Fibroblast of skin of left quadriceps (primary cell): ENCODE results near the gene PLAAT1.
A peak's percentile ranks its signal among the peaks of the same experiment; 100 is the strongest.

Experiments
- DNase-seq, 2 experiments: peaks; one replicate each; pipeline ENCODE4 v3.0.0-alpha.2; 2013; ENCODE audit warnings: low read depth in 2 of 2

PLAAT1 gene

GRCh38 chr3:193240850-193241706 lies at the start of gene PLAAT1:
Gene PLAAT1 (plus strand): TSS chr3:193241222. CDS start chr3:193255651, 14,429 bp downstream.
- peak; percentile 46 to 54 for DNase-seq

DNA sequence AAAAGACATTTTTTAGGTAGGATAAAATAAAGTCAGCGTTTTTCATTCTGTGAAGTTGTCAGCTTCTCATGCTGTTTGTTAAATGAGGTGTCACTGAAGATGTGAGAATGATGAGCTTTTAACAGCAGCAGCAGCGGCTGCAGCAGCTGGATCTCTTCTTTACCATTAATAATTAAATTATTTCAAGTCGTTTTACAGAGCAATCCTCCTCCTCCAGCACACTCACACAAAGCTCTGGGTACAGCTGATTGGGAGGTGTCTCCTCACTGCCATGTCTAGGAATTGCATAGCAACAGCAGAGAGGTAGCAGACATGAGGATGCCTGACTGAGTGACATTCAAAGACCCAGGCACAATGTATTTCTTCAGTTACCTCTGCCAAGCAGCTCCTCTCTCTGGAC lies 46.7 kb upstream of the PLAAT1 start:
- no peak for DNase-seq

- no peak for DNase-seq
These were observed 44.3 kb upstream of the PLAAT1 start for GRCh38 chr3:193196746-193197145.

- no peak for DNase-seq
These were observed 33.4 kb upstream of the PLAAT1 start for GRCh38 chr3:193207290-193208273.

DNA sequence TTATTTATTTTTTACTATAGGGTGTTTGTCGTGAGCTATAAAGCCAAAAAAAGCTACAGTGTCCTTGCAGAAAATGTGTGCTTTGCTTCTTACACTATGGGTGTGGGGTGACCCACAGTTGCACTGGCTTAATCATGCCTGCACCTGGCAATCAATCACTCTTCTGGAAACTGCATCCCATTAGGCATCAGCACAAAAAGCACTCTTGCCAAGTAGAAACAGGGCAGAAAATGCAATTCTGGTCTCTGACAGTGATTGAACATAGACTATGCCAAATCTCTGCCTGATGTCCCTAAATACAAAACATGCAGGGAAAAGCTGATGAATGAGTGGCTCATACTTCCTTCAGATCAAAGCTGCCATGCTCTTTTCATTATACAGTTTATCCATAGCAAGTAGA lies 30.4 kb upstream of the PLAAT1 start:
- no peak for DNase-seq

DNA sequence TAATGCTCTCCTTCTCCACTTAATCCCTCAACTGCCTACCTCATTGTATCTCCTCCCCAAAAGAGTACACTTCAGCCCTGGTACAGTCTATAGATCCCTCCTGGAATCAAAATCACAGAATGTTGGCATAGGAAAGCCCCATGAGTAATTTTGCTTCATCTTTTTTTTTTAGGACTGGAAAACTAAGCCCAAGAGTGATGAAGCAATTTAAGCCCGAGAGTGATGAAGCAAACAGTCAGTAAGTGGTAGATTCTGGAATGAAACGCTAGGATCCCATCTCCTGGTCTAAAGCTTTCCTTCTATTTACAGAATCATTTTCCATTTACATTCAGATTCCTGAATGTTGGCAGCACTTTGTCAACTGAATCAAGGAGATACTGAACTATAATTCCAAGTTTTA lies 29.8 kb upstream of the PLAAT1 start:
- no peak for DNase-seq

DNA sequence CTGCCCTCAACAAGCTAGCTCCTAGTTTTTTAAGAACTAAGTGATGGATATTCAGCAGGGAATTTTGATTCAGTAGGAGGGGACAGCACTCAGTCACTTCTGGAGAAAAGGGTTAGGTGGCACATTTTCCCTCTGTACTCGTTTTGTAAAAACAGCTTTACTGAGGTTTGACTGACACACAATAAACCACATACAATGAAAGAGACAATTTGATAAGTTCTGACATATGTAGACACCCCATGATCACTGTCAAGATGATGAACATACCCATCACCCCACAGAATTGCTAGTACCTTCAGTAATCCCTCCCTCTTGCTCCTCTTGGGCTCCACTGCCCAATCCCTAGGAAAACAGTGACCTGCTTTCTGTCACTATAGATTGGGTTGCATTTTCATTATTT lies 29.0 kb upstream of the PLAAT1 start:
- no peak for DNase-seq

- no peak for DNase-seq
These were observed 28.2 kb upstream of the PLAAT1 start for GRCh38 chr3:193212844-193213243.

- no peak for DNase-seq
These were observed 26.6 kb upstream of the PLAAT1 start for GRCh38 chr3:193214445-193214844.

DNA sequence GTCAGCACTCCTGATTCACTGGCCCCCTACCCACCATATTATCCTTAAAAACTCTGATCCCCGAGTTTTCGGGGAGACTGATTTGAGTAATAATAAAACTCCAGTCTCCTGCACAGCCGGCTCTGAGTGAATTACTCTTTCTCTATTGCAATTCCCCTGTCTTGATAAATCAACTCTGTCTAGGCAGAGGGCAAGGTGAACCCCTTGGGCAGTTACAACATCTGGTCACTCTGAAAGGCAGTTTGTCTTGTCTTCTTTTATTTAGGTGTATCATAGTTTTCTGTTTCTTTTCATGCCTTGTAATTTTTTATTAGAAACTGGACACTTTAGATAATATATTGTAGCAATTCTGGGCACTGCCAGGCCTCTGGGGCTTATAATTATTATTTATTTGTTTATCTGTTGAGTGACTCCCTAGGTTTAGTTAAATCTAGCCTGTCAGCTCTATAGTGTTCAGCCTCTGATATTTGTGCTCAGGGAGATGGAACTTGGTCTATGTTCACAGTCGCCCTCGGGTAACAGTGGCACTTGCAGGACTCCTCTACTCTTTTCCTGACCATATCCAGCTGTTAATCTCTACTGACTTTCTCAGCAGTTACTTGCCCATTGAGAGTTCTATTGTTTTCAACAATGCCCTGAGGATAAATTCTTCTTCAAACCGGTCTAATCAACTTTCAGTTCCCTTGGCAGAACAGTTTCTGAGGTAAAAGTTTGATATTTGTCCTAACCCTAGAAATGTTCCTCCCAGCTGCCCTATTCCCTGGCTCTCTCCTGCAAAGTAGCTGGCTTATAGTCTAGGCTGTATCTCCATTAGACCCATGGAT lies 15.5 kb upstream of the PLAAT1 start:
- DNase-seq, result no peak

- no peak for DNase-seq
These were observed 12.8 kb upstream of the PLAAT1 start for GRCh38 chr3:193228206-193228605.

DNA sequence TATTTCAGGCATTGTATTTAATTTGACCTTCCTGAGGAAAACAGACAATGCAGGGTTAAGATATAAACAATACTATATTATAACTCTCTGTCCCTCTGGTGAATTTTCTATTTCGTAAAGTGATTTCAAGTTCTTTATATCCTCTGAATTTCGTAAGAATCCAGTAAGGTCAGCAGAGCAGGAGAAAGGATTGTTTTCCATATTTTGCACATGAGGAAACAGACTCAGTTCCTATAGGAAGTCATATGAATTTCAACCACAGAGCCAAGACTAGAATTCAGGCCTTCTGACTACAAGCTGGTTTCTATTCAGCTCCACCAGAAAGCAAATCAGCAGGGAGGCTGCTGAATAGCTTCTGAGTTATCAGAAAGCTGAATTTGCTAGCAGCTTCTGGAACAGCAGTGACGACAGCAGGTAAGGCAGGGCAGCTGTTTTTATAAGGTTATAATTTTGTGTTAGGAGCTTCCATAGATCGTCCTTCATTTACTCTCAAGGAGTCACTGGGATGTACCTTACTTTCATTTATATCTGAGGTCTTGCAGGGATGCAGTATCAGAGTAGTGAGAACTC lies 11.1 kb upstream of the PLAAT1 start:
- no peak for DNase-seq

GRCh38 chr3:193230610-193231009 lies 10.4 kb upstream of the PLAAT1 start:
- no peak for DNase-seq

- DNase-seq, result no peak
These were observed 9.8 kb upstream of the PLAAT1 start for GRCh38 chr3:193231201-193231600.

GRCh38 chr3:193236599-193236998 lies 4.4 kb upstream of the PLAAT1 start:
- no peak for DNase-seq

GRCh38 chr3:193237030-193237429 lies 4.0 kb upstream of the PLAAT1 start:
- DNase-seq, result no peak

- peak in 1 of 2 experiments; percentile 4 for DNase-seq
These were observed 579 bp upstream of the PLAAT1 start for GRCh38 chr3:193240436-193240849.

- DNase-seq, result no peak
These were observed 694 bp downstream of the PLAAT1 start for GRCh38 chr3:193241716-193242115.

- no peak for DNase-seq
These were observed 2.5 kb downstream of the PLAAT1 start for GRCh38 chr3:193243571-193243970.

- no peak for DNase-seq
These were observed 7.9 kb downstream of the PLAAT1 start for GRCh38 chr3:193248848-193249468.

GRCh38 chr3:193250492-193250891 lies 9.5 kb downstream of the PLAAT1 start:
- no peak for DNase-seq
